Gastrocnemius medialis (tissue), 4 donors: Measurements from ENCODE around the gene ELAVL4.

ENCODE experiments used
- POLR2A ChIP-seq, 2 donors: fragments of 450-650 bp; IDR thresholded peaks; one replicate each; pipeline ENCODE4 v1.6.1; 2017; ENCODE audit warnings: antibody characterized with exemption in 2 of 2, mild to moderate bottlenecking in 2 of 2, moderate library complexity in 2 of 2
- TF ChIP-seq, protein P1 (sequence below), 5 experiments: fragments of 450-650 bp in 3 of 5; fragments of 200-600 bp in 2 of 5; sonication (generic) in 2 of 5; IDR thresholded peaks in 4 of 5; conservative IDR thresholded peaks in 1 of 5; 1 replicate in 4 of 5; 2 replicates in 1 of 5; pipeline ENCODE4 v1.5.1; 2016 to 2019; ENCODE audit warnings: antibody characterized with exemption in 5 of 5, mild to moderate bottlenecking in 3 of 5, moderate library complexity in 3 of 5

DNA sequence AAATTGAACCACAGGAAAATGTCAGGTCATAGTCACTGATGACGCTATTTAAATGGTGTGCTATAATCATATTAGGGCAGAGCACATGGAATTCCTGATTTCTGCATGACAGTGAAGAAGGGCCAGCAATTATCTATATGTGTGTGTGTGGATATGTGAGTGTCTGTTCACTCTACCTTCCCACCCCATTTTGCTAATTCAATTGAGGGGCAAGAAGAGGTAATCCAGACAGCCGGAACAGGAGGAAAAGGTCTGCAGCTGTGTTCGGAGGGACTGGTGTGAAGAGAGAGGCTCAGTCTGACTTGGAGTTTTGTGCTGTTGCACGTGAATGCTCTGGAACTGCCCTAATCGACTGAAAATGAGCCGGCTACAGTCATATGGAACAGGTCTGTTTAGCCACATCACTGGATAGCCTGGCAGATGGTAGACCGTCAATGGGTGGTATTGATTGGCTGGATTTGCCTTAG is 5.1 kb upstream of the ELAVL4 start:
- TF ChIP-seq, protein P1, sequence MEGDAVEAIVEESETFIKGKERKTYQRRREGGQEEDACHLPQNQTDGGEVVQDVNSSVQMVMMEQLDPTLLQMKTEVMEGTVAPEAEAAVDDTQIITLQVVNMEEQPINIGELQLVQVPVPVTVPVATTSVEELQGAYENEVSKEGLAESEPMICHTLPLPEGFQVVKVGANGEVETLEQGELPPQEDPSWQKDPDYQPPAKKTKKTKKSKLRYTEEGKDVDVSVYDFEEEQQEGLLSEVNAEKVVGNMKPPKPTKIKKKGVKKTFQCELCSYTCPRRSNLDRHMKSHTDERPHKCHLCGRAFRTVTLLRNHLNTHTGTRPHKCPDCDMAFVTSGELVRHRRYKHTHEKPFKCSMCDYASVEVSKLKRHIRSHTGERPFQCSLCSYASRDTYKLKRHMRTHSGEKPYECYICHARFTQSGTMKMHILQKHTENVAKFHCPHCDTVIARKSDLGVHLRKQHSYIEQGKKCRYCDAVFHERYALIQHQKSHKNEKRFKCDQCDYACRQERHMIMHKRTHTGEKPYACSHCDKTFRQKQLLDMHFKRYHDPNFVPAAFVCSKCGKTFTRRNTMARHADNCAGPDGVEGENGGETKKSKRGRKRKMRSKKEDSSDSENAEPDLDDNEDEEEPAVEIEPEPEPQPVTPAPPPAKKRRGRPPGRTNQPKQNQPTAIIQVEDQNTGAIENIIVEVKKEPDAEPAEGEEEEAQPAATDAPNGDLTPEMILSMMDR (IDR thresholded peaks at IDR 0.05 in 4 of 5, conservative IDR thresholded peaks at IDR 0.05 in 1 of 5) = no peak
- no peak for TF ChIP-seq POLR2A (IDR thresholded peaks at IDR 0.05)
